ENCODE data around the gene IPO9. TPM values are rescaled to one million over a fixed set of nuclear protein-coding genes. Genes with fewer than 3 reads are reported as not detected.
"Not testable (repeated sequence)": the region's sequence is repeated elsewhere in the genome, so short reads cannot be mapped to it uniquely, and the experiment has no call there.

Gene IPO9
- total RNA-seq, 2 experiments from 2014 or later: 64.6 to 67.5 TPM

- H3K27ac Mint-ChIP-seq: no peak overlapping the region
- intact Hi-C loops (cut with micrococcal nuclease): no loop called here
- H3K9me3 Mint-ChIP-seq: no peaks in the 10 kb centered on the region
- CTCF ChIA-PET: interaction anchor here (1.0 to 7.2 kb wide), 8 partner anchors 11 to 236 kb away, joined by 3 to 130 read pairs (median 4); no protein-coding TSS in a partner anchor
- H3K27me3 Mint-ChIP-seq: peaks cover 6% of the 10 kb centered on the region
- no peaks in the 10 kb centered on the region for H3K36me3 Mint-ChIP-seq (ENCODE audit: low read depth)
- no peak for DNase-seq
- H3K4me3 Mint-ChIP-seq: no peak overlapping the region
- POLR2A ChIA-PET: no interaction called here
- no peak for TF ChIP-seq CTCF (IDR thresholded peaks at IDR 0.05)
- ATAC-seq: no peak
- peaks cover 7% of the 10 kb centered on the region for H3K4me1 Mint-ChIP-seq (ENCODE audit: low read depth)
Measured at GRCh38 chr1:201898240-201898894, 69.4 kb downstream of the IPO9 start.

GRCh38 chr1:201898992-201899391, 70.0 kb downstream of the IPO9 start:
- intact Hi-C loops (cut with micrococcal nuclease): no loop called here
- peaks cover 2% of the 10 kb centered on the region for H3K27me3 Mint-ChIP-seq
- no peak for DNase-seq
- no peak overlapping the region for H3K27ac Mint-ChIP-seq
- ATAC-seq: no peak
- H3K4me1 Mint-ChIP-seq (ENCODE audit: low read depth): peaks cover 7% of the 10 kb centered on the region
- CTCF ChIA-PET: interaction anchor here (1.0 to 7.2 kb wide), 7 partner anchors 11 to 236 kb away, joined by 3 to 130 read pairs (median 4); no protein-coding TSS in a partner anchor
- no peak overlapping the region for H3K4me3 Mint-ChIP-seq
- TF ChIP-seq CTCF (IDR thresholded peaks at IDR 0.05): no peak
- H3K9me3 Mint-ChIP-seq: no peaks in the 10 kb centered on the region
- POLR2A ChIA-PET: interaction anchor here (0.5 to 1.4 kb wide), 2 partner anchors 11 to 16 kb away, joined by 3 to 4 read pairs; no protein-coding TSS in a partner anchor
- no peaks in the 10 kb centered on the region for H3K36me3 Mint-ChIP-seq (ENCODE audit: low read depth)

GRCh38 chr1:201899683-201900429, 70.9 kb downstream of the IPO9 start:
- no peaks in the 10 kb centered on the region for H3K9me3 Mint-ChIP-seq
- no peak overlapping the region for H3K27ac Mint-ChIP-seq
- POLR2A ChIA-PET: interaction anchor here (0.5 to 1.4 kb wide), 2 partner anchors 10 to 15 kb away, joined by 3 to 4 read pairs; no protein-coding TSS in a partner anchor
- no peaks in the 10 kb centered on the region for H3K27me3 Mint-ChIP-seq
- DNase-seq (no peak), ATAC-seq (no peak)
- CTCF ChIA-PET: interaction anchor here (1.3 to 7.2 kb wide), 3 partner anchors 10 to 109 kb away, joined by 3 to 130 read pairs (median 4); no protein-coding TSS in a partner anchor
- intact Hi-C loops (cut with micrococcal nuclease): no loop called here
- no peak for TF ChIP-seq CTCF (IDR thresholded peaks at IDR 0.05)
- no peaks in the 10 kb centered on the region for H3K36me3 Mint-ChIP-seq (ENCODE audit: low read depth)
- peaks cover 7% of the 10 kb centered on the region for H3K4me1 Mint-ChIP-seq (ENCODE audit: low read depth)
- H3K4me3 Mint-ChIP-seq: no peak overlapping the region

- DNase-seq (no peak), ATAC-seq (no peak)
- intact Hi-C loops (cut with micrococcal nuclease): no loop called here
- POLR2A ChIA-PET: interaction anchor here (1.4 kb wide), 1 partner anchor 10 kb away, joined by 4 read pairs; no protein-coding TSS in a partner anchor
- TF ChIP-seq CTCF (IDR thresholded peaks at IDR 0.05): no peak
- peaks cover 11% of the 10 kb centered on the region for H3K4me1 Mint-ChIP-seq (ENCODE audit: low read depth)
- H3K9me3 Mint-ChIP-seq: no peaks in the 10 kb centered on the region
- H3K4me3 Mint-ChIP-seq: no peak overlapping the region
- H3K27ac Mint-ChIP-seq: no peak overlapping the region
- no peaks in the 10 kb centered on the region for H3K36me3 Mint-ChIP-seq (ENCODE audit: low read depth)
- CTCF ChIA-PET: interaction anchor here (7.2 kb wide), 1 partner anchor 73 kb away, joined by 130 read pairs; no protein-coding TSS in a partner anchor
- H3K27me3 Mint-ChIP-seq: no peaks in the 10 kb centered on the region
Measured at GRCh38 chr1:201900476-201900875, 71.5 kb downstream of the IPO9 start.

GRCh38 chr1:201901036-201901435, 72.1 kb downstream of the IPO9 start:
- intact Hi-C loops (cut with micrococcal nuclease); H3K27ac Mint-ChIP-seq; ATAC-seq; H3K4me3 Mint-ChIP-seq; H3K9me3 Mint-ChIP-seq; DNase-seq; POLR2A ChIA-PET; H3K27me3 Mint-ChIP-seq; CTCF ChIA-PET; H3K36me3 Mint-ChIP-seq (ENCODE audit: low read depth): not testable (repeated sequence)
- H3K4me1 Mint-ChIP-seq (ENCODE audit: low read depth): peaks cover 10% of the 10 kb centered on the region

All from activated CD8-positive, alpha-beta T cell treated with anti-CD3 and anti-CD28 coated beads for 36 hours (primary cell).